Activated CD4-positive, CD25-positive, alpha-beta regulatory T cell treated with anti-CD3 and anti-CD28 coated beads, Interleukin-2, amount 50 U/mL, for 72 hours (primary cell): Measurements from ENCODE around the gene POFUT1.
A peak's percentile ranks its signal among the peaks of the same experiment; 100 is the strongest.
"Not testable (repeated sequence)": the region's sequence is repeated elsewhere in the genome, so short reads cannot be mapped to it uniquely, and the experiment has no call there.

Source experiments
- DNase-seq: peaks from one replicate; pipeline ENCODE4 v3.0.0; 2021

The POFUT1 gene

DNA sequence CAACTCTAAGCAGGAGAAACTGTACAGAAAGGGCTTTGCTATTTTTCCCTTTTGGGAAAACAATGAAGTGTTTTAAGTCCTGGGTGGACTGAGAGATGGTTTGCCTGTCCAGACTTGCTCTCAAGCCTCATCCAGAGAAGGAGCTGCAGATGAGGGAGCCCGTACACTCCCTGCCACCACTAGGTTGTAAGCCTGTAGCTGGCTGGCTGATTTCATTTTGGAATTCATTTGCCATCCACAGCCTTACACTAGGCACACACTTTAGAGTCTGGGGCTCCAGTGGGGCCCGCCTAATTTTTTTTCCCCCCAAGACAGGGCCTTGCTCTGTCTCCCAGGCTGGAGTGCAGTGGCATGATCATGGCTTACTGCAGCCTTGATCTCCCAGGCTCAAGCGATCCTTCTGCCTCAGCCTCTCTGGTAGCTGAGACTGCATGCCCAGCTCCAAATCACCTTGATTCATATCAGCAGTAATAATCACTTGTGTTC, 28.4 kb downstream of the POFUT1 start:
- DNase-seq, result no peak

DNA sequence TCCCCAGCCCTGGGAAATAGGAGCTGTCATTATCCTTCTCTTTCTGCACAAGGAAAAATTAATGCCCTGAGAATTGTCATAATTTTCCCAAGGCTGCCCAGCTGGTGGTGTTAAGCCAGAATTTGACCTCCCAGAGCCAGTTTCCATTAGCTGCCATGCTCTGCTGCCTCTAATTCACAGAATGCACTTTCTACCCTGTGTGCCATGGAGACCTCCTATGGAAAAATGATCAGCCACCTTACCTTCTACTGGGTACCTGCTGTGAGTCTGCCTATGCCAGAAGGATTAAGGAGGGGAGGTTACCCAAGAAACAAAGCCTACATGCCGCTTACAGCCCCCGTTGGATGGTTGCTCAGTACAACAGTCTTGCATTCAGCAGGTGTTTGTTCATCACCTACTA, 29.1 kb downstream of the POFUT1 start:
- DNase-seq, result no peak

DNA sequence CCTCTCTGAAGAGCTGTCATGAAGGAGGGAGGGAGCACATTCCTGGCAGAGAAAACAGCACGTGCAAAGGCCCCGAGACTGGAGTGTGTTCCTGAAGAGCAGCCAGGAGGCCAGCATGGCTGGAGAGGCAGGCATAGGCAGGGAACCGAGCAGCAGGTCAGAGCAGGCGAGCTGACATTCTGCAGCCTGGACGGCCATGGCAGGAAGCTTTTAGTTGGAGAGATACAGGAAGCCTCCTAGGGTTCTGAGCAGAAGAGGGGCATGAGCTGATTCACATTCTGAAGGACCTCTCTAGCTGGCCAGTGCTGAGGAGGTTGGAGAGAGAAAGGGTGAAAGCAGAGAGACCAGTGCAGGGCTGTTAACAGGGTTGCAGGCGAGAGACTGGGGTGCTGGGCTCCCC, 29.7 kb downstream of the POFUT1 start:
- no peak for DNase-seq

DNA sequence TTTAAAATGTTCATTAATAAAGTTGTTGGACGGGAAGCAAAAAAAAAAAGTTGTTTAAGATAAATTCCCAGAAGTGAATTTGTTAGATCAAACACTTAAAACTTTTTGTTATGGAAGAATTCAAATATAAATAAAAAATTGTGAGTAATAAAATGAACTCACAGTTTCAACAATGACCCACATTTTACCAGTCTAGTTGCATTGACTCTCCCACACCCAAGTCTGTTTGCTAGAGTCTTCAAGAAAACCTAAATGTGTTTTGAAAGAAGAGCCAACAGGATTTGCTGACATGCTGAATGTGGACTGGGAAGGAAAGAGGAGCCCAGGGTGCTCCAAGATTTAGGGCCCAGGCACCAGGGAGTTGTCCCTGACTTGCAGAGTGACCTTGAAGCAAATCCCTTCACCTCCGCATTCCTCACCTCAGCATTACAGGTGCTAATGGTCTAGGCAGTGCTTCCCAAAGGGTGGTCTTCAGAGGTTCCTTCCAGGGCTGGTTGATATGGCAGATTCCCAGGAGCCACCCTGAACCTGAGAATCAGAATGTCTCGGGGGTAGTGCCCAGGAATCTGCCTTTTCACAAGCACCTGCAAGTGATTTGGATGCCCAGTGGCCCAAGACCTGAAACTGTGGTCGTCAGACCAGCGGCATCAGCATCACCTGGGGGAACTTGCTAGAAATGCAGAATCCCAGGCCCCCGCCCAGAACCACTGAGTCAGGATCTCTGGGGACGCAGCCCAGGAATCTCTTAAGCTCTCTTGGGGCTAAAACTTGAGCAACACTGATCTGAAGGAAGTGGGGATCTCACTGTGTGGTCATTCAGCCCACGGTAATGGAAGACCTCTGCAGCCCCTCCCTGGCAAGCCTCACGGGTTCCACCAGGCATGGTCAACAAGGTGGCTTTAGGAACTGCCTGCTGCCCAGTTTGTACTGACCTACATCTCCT, 31.1 kb downstream of the POFUT1 start:
- DNase-seq, result no peak

DNA sequence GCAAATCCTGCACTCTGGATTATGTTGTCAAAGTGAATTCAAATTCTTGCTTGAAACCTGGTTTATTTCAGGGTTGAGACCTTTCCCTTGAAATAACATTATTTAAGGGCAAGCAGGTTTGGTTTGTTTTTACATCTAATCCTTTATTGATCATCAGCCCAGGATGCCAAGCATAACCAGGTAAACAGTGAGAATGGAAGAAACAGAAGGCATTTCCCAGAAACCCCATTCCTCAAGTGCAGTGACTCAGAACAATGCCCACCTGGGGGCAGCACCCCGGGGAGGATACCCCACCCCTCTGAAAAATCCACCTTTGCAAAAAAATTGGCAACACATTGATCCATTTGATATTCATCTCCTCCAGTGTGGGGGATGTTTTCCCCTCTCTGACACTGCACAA, 32.5 kb downstream of the POFUT1 start:
- no peak for DNase-seq

DNA sequence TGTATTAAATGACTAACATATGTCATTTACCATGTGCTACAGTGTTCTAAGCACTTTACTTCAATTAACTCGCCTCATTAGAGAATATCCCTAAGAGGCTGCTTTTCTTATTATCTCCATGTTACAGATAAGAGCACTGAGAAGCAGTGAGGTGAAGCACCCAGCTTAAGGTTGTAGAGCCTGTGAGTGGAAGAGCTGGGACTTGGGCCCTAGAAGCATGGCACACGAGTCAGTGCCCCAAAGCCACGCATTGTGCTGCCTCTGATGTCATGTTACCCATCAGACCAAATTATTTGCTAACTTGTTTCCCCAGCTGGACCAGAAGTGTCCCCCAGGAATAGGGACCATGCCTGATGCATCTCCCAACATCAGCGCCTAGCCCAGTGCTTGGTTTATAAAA, 34.1 kb downstream of the POFUT1 start:
- DNase-seq, result no peak

DNA sequence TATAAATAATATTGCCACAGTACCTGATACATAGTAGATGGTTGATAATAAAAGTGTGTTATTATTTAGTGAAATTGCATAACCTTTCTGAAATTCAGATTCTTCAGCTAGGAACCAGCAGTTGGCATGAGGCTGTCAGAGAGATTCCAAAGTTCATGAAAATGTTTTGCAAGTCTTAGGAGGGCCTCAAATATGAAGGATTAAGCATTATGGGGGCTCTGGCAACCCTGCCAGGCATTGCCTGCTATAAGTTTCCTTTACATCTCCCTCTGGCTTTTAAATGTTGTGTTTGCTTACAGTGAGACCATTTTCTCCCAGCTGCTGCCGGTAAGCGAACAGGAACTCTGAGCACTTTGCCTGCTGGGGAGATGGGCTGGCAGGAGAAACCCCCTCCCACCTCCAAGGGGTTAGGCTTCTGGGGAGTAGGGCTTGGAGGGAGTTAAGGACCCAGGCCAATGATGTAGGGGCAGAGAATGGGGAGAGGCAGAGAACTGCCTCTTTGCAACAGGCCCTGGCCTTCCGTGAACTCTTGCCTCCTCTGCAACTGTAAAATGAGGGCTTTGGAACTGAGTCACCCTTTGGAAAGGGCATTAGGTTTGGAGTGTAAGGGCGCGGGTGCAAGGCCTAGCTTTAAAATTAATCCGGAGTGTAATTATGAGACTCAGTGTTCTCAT, 36.6 kb downstream of the POFUT1 start:
- no peak for DNase-seq

DNA sequence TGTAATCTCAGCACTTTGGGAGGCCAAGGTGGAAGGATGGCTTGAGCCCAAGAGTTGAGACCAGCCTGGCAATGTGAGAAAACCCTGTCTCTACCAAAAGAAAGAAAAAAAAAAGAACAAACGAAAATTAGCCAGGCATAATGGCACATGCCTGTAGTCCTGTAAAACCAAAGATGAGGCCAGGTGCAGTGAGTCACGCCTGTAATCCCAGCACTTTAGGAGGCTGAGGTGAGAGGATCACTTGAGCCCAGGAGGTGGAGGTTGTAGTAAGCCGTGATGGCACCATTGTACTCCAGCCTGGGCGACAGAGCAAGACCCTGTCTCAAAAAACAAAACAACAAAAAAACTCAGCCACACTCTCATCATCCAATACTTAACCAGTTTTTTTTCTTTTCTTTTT, 37.3 kb downstream of the POFUT1 start:
- no peak for DNase-seq

DNA sequence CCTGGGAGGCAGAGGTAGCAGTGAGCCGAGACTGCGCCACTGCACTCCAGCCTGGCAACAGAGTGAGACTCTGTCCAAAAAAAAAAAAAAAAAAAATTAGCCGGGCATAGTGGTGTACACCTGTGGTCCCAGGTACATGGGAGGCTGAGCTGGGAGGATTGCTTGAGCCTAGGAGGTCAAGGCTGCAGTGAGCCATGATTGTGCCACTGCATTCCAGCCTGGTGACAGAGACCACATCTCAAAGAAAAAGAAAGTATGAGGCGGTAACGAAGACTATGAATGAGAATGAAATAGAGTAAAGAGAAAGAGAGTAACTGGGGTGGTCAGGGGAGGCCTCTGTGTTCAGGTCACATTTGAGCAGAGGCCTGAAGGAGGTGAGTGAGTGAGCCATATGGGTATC, 38.5 kb downstream of the POFUT1 start:
- not testable (repeated sequence) for DNase-seq

DNA sequence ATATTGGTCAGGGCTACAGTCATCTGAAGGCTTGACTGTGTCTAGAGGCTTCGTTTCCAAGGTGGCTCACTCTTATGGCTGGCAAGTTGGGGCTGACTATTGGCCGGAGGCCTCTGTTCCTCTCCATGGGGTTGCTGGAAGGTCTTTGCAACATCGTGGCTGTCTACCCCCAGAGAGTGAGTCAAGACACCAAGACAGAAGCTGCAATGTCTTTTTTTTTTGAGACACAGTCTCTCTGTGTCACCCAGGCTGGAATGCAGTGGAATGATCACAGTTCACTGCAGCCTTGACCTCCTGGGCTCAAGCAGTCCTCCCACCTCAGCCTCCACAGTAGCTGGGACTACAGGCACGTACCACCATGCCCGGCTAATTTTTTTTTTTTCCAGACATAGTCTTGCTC, 40.4 kb downstream of the POFUT1 start:
- no peak for DNase-seq

DNA sequence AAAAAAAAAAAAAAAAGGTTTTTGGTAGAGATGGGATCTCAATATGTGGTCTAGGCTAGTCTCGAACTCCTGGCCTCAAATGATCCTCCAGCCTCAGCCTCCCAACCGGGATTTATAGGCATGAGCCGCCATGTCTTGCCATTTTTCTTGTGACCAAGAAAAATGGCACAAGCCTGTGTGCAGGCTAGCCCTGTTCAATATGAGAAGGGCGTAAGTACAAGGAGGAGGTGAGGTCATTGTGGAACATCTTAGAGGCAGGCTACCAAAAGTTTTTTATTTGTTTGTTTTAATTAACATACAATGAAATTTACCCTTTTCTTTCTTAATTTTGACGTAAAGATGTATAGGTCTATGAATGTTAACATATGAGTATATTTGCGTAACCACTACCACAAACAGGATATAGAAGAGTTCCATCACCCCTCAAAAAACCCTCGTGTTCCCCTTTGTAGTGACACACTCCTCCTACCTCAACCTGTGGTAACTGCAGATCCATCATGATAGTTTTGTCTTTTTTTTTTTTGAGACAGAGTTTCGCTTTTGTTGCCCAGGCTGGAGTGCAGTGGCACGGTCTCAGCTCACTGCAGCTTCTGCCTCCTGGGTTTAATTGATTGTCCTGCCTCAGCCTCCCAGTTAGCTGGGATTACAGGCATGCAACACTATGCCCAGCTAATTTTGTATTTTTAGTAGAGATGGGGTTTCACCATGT, 41.5 kb downstream of the POFUT1 start:
- DNase-seq, result no peak

DNA sequence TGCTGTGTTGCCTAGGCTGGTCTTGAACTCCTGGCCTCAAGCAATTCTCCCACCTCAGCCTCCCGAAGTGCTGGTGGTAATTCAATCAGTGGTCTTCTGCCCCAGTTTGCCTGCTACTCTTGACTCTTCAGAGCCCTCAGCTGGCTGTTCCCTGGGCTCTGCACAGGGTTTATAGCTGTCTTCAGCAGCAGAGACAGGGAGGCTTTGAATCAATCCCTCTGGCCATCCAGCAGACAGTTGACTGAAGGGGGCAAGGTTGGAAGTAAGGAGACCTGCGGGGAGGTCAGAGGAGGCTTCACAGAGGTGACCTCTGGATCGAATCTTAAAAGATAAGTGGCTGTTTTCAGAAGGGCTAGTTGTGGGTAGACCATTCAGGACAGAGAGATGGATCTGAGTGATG, 43.8 kb downstream of the POFUT1 start:
- no peak for DNase-seq

DNA sequence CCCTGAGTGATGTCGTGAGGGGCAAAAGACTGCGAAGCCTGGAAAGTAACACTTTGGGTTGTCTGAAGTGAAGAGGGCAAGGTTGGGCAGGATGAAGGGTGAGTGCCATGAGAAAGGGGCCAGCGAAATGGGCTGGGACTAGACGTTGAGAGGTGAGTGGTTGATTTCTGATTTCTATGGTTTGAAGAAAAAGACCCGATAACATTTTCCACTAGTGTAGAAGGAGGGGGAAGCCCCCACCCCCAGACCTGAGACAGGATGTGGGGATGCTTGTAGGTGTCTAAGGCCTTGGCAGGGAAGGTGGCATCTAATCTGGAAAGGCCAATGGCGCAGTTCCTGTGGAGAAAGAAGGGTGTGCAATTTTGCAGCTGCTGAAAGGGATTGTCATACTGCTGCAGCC, 44.5 kb downstream of the POFUT1 start:
- peak; percentile 66 for DNase-seq

DNA sequence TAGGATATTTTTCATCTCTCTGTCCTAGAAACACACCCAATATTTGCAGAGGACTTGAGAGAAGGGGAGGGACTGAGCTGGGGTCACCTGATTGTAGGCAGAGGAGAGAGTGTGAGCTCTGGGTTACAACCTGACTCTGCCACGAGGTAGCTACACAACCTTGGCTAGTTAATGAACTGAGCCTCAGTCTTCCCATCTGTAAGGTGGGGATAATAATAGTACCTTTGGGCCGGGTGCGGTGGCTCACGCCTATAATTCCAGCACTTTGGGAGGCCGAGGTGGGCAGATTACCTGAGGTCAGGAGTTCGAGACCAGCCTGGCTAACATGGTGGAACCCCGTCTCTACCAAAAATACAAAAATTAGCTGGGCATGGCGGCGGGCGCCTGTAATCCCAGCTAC, 53.3 kb downstream of the POFUT1 start:
- not testable (repeated sequence) for DNase-seq

DNA sequence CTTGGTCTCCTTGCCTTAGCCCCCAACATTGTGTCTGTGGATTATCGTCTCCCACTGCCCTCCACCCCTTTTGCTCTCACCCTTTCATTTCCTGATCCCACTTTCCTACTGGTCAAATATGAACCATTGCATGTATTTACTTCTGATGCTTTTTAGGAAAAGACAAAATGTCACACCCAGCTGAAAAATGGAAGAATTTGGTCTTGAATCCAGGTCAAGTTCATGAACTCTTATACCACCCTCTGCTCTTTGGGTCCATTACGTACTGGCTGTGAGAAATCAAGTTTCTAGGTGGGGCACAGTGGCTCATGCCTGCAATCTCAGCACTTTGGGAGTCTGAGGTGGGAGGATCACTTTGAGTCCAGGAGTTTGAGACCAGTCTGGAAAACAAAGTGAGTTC, 54.0 kb downstream of the POFUT1 start:
- DNase-seq, result no peak

DNA sequence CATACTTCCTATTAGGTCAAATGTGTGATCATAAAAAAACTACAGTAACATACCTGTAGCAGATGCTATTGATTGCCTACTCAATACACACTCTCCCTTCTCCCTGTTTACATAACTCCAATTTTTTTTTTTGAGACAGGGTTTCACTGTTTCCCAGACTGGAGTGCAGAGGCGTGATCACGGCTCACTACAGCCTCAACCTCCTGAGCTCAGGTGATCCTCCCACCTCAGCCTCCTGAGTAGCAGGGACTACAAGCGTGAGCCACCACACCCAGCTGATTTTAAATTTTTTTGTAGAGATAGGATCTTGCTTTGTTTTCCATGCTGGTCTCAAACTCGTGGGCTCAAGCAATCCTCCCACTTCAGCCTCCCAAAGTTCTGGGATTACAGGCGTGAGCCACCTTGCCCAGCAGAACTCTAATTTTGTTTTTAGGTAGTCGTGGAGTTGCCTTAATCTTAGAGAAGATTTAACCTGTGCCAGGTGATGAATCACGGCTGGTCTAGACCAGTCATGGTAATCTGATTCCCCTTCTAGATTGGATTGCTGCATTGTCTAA, 55.8 kb downstream of the POFUT1 start:
- no peak for DNase-seq

DNA sequence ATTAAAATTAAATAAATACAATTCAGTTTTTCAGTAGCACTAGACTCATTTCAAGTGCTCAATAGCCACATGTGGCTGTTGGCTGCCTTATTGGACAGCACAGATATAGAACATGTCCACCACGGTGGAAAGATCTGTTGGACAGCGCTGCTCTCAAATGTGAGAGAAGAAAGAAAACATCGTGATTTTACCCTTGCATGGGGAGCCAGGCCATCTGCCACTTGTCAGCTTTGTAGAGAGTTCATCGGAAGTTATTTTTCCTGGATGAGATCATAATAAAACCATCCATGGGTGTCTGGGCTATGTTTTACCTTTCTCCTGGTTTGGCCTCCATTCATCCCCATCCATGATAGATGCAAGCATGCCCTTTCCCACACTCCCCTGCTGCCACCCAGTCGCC, 63.9 kb downstream of the POFUT1 start:
- no peak for DNase-seq

DNA sequence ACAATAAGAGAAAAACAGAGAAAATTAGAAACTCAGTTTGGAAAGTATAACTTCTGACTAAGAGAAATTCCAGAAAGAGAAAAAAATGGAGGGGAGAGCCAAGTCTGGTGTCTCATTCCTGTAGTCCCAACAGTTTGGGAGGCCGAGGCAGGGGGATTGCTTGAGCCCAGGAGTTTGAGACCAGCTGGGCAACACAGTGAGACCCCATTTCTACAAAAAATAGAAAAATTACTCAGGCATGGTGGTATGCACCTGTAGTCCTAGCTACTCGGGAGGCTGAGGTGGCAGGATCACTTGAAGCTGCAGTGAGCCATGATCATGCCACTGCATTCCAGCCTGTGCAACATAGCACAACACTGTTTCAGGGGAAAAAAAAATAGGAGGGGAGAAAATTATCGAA, 66.7 kb downstream of the POFUT1 start:
- DNase-seq, result no peak

DNA sequence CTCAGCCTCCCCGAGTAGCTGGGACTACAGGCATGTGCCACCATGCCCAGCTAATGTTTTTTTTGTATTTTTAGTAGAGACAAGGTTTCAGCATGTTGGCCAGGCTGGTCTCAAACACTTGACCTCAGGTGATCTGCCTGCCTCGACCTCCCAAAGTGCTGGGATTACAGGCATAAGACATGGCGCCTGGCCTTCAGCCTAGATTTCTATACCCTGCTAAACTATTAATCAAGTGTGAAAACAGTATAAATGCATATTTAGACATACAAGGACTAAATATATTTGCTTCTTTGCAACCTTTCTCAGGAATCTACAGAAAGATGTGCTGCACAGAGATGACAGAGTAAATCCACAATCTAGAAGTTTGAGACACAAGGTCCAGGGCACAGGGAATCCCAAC, 67.5 kb downstream of the POFUT1 start:
- not testable (repeated sequence) for DNase-seq

DNA sequence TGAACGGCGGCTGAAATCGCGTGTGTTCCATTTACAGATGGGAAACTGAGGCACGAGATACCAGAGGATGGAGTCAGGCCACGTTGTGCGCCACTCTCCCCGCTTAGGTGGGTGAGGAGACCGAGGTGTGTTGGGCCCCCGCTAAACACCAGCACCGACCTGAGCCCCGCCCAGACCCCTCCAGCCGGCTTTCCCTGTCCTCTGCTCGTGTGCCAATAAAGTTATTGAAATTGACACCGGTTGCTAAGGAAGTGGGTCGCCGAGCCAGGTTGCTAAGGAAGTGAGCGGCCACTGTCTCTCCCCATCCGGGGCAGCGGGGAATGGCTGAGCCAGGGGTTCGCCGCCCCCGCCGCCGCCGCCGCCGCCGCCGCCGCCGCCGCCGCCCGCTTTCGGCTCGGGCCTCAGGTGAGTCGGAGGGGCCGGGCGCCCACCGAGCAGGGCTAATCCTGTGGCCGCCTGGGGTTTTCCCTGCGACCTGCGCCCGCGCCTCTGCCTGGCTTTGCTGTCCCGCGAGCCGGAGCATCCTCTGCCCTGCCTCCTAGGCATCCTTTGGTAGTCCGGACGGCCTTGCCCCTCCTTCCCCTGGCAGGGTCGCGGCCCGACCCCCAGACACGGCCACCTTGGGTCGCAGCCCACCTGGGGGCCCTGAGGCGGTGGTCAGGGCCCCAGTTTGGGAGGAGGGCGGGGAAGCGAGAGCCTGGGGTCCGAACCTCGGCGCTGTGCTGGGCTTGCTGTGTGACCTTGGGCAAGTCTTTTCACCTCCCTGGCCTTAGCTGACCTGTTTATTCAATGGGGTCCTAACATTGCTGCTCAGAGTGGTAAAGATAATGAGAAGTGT, 69.9 kb downstream of the POFUT1 start, which contains the start of gene KIF3B:
Gene KIF3B (plus strand): TSS at position 291 of the 838 bp plus-strand sequence. CDS start 32,127 bp downstream, outside the sequence.
- DNase-seq, result peak; percentile 79

DNA sequence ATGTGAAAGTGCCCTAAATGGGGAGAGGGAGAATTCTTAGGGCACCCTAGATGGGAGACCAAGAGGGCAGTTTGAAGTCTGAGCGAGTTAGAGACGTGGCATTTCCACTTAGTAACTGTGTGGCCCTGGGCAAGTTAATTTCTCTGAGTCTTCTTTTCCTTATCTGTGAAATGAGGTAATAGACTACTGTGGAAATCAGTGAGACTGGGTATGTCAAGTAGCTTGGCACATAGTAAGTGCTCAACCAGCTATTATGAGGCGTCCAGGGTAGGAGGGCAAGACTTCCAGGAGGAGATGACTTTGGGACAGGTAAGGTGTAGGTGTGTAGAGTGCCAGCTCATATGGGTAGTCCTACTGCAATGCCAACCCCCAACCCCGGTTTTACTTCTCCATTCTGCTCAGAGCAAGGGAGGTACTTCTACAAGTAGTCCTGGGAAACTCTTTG, 70.5 kb downstream of the POFUT1 start:
- DNase-seq, result no peak

DNA sequence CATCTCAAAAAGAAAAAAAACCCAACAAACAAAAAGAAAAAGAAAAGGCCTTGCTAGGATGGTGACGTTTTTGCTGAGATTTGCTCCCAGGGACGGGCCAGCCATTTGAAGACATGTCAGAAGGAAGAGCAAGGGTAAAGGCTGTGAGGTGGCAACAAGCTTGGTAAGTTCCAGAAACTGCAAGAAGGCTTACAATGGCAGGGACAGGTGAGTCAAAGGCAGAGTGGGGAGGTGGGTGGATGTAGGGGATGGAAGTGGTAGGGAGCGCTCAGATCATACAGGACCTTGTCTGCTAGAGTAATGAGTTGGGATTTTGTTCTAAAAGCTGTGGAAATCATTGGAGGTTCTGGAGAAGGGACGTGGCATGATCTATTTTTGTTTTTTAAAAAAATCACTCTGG, 74.0 kb downstream of the POFUT1 start:
- no peak for DNase-seq
